Measurements from ENCODE around the gene HEBP1.

DNA sequence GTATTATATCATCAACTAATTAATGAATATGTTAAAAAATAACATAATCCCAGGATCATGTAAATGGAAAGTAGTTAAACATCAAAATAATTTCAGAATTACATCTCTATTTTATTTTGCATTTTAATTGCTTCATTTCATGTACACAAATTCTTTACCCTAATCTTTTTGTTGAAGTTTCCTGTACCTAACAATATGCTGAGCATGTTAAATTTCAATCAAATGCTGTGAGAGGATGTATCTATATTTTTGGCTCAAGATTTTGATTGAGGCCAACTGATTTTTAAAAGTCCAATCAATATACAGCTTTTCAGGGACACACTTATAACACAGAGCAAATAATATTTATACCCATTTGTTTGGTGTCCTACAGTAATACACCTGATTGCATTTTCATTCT is 54.5 kb downstream of the HEBP1 start:
- TF ChIP-seq, protein P1, sequence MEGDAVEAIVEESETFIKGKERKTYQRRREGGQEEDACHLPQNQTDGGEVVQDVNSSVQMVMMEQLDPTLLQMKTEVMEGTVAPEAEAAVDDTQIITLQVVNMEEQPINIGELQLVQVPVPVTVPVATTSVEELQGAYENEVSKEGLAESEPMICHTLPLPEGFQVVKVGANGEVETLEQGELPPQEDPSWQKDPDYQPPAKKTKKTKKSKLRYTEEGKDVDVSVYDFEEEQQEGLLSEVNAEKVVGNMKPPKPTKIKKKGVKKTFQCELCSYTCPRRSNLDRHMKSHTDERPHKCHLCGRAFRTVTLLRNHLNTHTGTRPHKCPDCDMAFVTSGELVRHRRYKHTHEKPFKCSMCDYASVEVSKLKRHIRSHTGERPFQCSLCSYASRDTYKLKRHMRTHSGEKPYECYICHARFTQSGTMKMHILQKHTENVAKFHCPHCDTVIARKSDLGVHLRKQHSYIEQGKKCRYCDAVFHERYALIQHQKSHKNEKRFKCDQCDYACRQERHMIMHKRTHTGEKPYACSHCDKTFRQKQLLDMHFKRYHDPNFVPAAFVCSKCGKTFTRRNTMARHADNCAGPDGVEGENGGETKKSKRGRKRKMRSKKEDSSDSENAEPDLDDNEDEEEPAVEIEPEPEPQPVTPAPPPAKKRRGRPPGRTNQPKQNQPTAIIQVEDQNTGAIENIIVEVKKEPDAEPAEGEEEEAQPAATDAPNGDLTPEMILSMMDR (IDR thresholded peaks at IDR 0.05; ENCODE audit: insufficient read depth, low read depth, low read length): no peak
- no peak for TF ChIP-seq EZH2 (IDR thresholded peaks at IDR 0.05; ENCODE audit: insufficient read depth, low read length)

Data from astrocyte (in vitro differentiated cells and primary cell).